ENCODE results near the gene SCOC.
"Not testable (repeated sequence)": the region's sequence is repeated elsewhere in the genome, so short reads cannot be mapped to it uniquely, and the experiment has no call there.

SCOC gene

GRCh38 chr4:140359562-140360427, 13.7 kb upstream of the SCOC start:
- peak; percentile 53 to 55 for DNase-seq (ENCODE audit: low read depth in 2 of 2, low spot score in 1 of 2)

DNA sequence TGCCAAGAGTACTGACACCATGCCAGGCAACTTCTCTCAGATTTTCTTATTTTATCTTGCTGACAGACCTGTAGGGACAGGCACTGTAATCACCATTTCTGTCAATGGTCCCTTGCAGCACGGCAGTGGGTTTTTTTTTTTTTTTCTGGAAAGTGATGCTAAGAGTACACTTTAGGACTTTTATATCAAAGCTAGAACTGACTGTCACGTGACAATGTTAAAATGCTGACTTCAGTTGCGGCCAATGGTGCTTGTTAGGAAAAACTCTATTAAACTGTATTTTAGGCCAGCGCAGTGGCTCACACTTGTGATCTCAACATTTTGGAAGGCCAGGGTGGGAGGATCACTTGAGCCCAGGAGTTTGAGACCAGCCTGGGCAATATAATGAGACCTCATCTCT, 12.3 kb upstream of the SCOC start:
- DNase-seq (ENCODE audit: low read depth in 2 of 2, low spot score in 1 of 2): no peak

DNA sequence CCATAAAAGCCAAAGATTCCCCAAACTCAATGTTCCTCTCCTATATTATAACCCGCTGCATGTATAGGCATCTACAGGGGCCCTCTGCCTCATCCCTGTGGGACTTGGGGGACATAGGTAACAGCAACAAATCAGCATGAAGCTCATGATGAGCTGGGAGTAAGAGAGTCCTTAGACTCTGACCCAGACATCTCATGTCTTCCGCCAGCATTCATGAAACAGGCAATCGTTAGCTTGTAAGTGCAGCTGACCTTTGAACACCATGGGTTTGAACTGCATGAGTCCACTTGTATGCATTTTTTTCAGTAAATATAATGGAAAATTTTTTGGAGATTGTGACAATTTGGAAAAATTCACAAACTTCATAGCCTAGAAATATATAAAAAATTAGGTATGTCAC, 10.4 kb upstream of the SCOC start:
- DNase-seq (ENCODE audit: low read depth in 2 of 2, low spot score in 1 of 2): no peak

GRCh38 chr4:140363558-140363957, 9.9 kb upstream of the SCOC start:
- no peak for DNase-seq (ENCODE audit: low read depth in 2 of 2, low spot score in 1 of 2)

DNA sequence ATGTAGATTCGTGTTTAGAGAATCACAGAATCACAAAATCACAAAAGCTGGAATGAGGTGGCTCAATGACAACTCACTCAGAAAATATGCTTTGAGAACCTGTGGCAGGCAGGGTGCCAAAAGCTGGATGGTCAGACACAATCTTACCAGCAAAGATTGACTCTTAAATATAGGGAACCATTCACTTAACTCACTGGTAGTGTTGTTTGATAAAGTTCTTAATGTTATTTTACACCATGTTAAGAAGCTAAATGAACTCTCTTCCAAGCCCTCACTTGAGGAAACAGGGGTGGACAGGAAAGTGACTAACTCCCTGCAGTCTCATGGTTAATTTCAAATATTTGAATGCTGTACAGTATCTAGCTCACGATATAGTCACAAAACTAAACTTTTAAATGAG, 5.7 kb upstream of the SCOC start:
- no peak for DNase-seq (ENCODE audit: low read depth in 2 of 2, low spot score in 1 of 2)

GRCh38 chr4:140368686-140369085, 4.8 kb upstream of the SCOC start:
- no peak for DNase-seq (ENCODE audit: low read depth in 2 of 2, low spot score in 1 of 2)

GRCh38 chr4:140372751-140373327, 607 bp upstream of the SCOC start:
- DNase-seq (ENCODE audit: low read depth in 2 of 2, low spot score in 1 of 2): no peak

GRCh38 chr4:140374130-140374477, 658 bp downstream of the SCOC start:
- no peak for DNase-seq (ENCODE audit: low read depth in 2 of 2, low spot score in 1 of 2)

- no peak for DNase-seq (ENCODE audit: low read depth in 2 of 2, low spot score in 1 of 2)
These were observed 9.3 kb downstream of the SCOC start for GRCh38 chr4:140382732-140383131.

DNA sequence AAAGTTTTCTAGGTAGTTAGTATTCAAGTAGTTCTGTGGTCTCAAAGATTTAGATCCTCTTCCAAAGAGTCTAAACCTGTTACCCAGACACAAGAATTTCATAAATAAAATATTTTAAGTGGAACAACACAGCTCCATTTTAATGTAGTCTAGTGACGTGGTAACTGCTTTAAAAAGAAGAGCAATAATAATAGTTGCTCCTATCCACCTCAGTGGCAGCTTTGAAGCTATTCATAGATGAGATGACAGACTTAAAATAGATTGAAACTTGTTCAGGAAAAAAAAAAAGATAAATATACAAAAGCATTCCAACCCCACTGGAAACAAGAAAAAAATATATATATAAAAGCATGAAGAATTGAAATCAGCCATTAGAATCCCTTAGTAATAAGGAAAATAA, 14.6 kb downstream of the SCOC start:
- no peak for DNase-seq (ENCODE audit: low read depth in 2 of 2, low spot score in 1 of 2)

DNA sequence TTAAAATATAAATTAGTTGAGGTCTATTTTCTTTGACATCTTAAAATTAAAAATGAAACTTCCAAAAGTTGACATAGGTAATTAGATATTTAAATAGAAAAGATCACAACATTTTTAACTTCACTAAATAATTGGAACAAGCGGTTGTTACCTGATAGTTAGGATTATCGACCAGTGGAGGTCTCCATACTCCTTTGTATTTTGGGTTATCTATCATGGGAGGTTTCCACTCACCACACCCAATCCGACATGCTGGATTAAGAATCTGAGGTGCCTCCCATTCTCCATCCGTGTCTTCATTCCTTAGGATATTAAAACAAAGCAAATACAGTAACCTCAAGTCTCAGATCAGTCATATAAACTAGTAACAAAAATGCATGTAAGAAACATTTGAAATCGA, 22.2 kb downstream of the SCOC start:
- DNase-seq (ENCODE audit: low read depth in 2 of 2, low spot score in 1 of 2): no peak

DNA sequence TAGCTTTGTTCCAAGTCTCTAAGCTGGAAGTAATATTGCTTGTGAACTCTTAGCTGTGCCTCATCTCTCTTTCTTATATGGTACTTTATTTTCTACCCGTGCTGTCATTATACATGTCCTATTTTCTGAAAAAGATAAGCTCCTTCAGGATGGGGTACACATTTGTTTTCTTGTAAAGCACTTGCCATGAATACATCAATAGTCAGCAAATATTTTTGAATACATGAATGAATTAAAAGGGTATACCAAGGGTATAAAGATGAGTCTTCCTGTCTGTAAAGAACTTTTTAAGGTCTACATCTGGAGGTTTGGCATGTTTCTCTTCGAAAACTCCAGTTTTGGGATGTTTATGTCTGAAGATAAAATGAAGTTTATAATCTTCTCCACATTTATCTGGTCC, 26.7 kb downstream of the SCOC start:
- no peak for DNase-seq (ENCODE audit: low read depth in 2 of 2, low spot score in 1 of 2)

GRCh38 chr4:140406292-140406691, 32.8 kb downstream of the SCOC start:
- no peak for DNase-seq (ENCODE audit: low read depth in 2 of 2, low spot score in 1 of 2)

GRCh38 chr4:140408974-140409373, 35.5 kb downstream of the SCOC start:
- no peak for DNase-seq (ENCODE audit: low read depth in 2 of 2, low spot score in 1 of 2)

- not testable (repeated sequence) for DNase-seq (ENCODE audit: low read depth in 2 of 2, low spot score in 1 of 2)
These were observed 39.9 kb downstream of the SCOC start for GRCh38 chr4:140413130-140413969.

GRCh38 chr4:140423106-140423505, 49.7 kb downstream of the SCOC start:
- no peak for DNase-seq (ENCODE audit: low read depth in 2 of 2, low spot score in 1 of 2)

- no peak for DNase-seq (ENCODE audit: low read depth in 2 of 2, low spot score in 1 of 2)
These were observed 53.2 kb downstream of the SCOC start for GRCh38 chr4:140426610-140427105.

- no peak for DNase-seq (ENCODE audit: low read depth in 2 of 2, low spot score in 1 of 2)
These were observed 53.9 kb downstream of the SCOC start, which contains the start of gene CLGN for GRCh38 chr4:140427106-140427918. Gene CLGN (minus strand): TSS chr4:140427648. CDS start chr4:140413078, 14,570 bp downstream.

- DNase-seq (ENCODE audit: low read depth in 2 of 2, low spot score in 1 of 2): no peak
These were observed 54.5 kb downstream of the SCOC start for GRCh38 chr4:140427919-140428471.
